AG04450 (cell line): ENCODE results near the gene CEP83. TPM values are rescaled to one million over a fixed set of nuclear protein-coding genes. Genes with fewer than 3 reads are reported as not detected.

Experiments used
- CTCF ChIA-PET: fragments of 300-600, 350-600 bp; formaldehyde crosslinking; extraction: SDS; loops from one replicate; lab custom pipeline; 2022; ENCODE audit warnings: antibody characterized with exemption, inconsistent platforms; lab: Charles Lee
- POLR2A ChIA-PET: fragments of 350-600 bp; formaldehyde crosslinking; extraction: SDS; loops from one replicate; lab custom pipeline; 2021; ENCODE audit warnings: antibody characterized with exemption, inconsistent platforms; lab: Yijun Ruan, JAX
- DNase-seq: peaks from one replicate; pipeline ENCODE4 v3.0.0-alpha.2; 2011; ENCODE audit warnings: low read depth, low spot score
- H3K27ac ChIP-seq: one replicate; pipeline ENCODE4 v1.5.1; 2012; ENCODE audit warnings: low read depth, low read length, control low read depth
- H3K27me3 ChIP-seq: one replicate; pipeline ENCODE4 v1.6.0; 2012; ENCODE audit warnings: low read length; ENCODE audit not compliant: control insufficient read depth, insufficient read depth
- H3K4me3 ChIP-seq: 2 replicates; pipeline ENCODE4 v1.5.1; 2011; ENCODE audit warnings: mild to moderate bottlenecking, low read depth, low read length, control low read depth
- H3K9me3 ChIP-seq: 2 replicates; pipeline ENCODE4 v1.5.1; 2012; ENCODE audit warnings: low read length; ENCODE audit not compliant: control insufficient read depth, insufficient read depth
- polyA plus RNA-seq: library from polyadenylated mRNA; depleted of rRNA; stranded (reverse); fragments of >200 nt; gene quantifications from 2 replicates; pipeline ENCODE4 v1.2.3, GENCODE V29; 2011
- TF ChIP-seq, protein P1 (sequence below): IDR thresholded peaks from 2 replicates; pipeline ENCODE4 v1.5.1; 2011; ENCODE audit warnings: low read depth, low read length, control low read depth, inconsistent platforms

Gene CEP83
- polyA plus RNA-seq, 1 experiment: 10.0 TPM

DNA sequence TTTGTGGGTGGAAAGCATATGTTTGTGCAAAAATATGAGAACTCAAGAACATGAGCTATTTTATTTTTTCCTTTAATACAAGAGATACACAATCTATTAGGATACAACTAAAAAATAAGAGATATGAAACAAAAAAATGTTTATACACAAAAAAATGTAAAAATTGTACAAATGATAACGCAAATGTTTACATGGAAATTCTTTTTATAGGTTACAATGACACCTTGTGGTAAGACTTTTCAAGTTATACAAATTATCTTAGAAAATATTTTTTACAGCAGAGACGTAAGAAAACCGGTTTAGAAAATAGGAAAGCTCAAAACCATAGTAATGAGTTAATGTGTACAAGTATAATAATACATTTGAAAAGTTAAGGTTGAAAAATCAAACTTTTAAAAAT, 25.5 kb downstream of the CEP83 start:
- DNase-seq: no peak
- Histone ChIP-seq H3K4me3 (no peak overlapping the region), H3K27me3 (no peaks in the 10 kb centered on the region), H3K27ac (no peak overlapping the region), H3K9me3 (peaks cover 8% of the 10 kb centered on the region)
- POLR2A ChIA-PET: interaction anchor here (0.7 kb wide), 1 partner anchor 294 kb away, joined by 3 read pairs; no protein-coding TSS in a partner anchor
- TF ChIP-seq, protein P1, sequence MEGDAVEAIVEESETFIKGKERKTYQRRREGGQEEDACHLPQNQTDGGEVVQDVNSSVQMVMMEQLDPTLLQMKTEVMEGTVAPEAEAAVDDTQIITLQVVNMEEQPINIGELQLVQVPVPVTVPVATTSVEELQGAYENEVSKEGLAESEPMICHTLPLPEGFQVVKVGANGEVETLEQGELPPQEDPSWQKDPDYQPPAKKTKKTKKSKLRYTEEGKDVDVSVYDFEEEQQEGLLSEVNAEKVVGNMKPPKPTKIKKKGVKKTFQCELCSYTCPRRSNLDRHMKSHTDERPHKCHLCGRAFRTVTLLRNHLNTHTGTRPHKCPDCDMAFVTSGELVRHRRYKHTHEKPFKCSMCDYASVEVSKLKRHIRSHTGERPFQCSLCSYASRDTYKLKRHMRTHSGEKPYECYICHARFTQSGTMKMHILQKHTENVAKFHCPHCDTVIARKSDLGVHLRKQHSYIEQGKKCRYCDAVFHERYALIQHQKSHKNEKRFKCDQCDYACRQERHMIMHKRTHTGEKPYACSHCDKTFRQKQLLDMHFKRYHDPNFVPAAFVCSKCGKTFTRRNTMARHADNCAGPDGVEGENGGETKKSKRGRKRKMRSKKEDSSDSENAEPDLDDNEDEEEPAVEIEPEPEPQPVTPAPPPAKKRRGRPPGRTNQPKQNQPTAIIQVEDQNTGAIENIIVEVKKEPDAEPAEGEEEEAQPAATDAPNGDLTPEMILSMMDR: no peak
- CTCF ChIA-PET: interaction anchor here (0.6 to 5.9 kb wide), 17 partner anchors 9 to 859 kb away, joined by 3 to 49 read pairs (median 5); no protein-coding TSS in a partner anchor

DNA sequence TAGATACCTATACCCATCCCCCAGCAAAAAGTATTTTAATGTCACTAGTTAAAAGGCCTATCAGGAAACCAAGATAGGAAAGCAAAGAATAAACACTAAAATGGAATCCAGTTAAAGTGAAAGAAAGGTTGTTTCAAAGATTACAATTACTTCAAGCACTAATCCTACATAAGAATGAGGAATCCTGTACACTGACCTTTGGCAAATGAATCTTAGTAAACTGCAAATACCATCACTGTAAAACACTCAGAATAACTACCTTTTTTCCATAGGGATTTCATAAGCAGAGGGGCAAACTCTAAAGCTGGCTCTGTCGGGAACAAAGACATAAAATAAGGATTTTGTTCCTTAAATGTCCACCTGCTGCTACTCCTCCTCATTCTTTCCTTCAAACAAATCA, 25.9 kb downstream of the CEP83 start:
- CTCF ChIA-PET: interaction anchor here (0.6 to 5.9 kb wide), 16 partner anchors 9 to 858 kb away, joined by 3 to 49 read pairs (median 5); no protein-coding TSS in a partner anchor
- no peak for DNase-seq

DNA sequence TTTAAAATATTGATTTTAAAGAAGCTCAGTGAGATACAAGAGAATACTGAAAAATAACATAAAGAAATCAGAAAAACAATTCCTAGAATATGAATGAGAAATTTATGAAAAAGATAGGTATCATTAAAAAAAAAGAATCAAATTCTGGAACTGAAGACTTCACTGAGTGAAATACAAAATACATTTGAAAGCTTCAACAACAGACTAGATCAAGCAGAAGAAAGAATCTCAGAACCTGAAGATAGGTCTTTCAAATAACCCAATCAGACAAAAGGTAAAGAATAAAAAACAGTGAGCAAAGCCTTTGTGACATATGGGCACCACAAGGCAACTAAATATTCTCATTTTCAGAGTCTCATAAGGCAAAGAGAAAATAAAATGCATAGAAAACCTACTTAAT, 29.4 kb downstream of the CEP83 start:
- no peak for DNase-seq
- TF ChIP-seq, protein P1: no peak
- Histone ChIP-seq H3K27me3 (no peaks in the 10 kb centered on the region), H3K27ac (no peak overlapping the region), H3K4me3 (no peak overlapping the region), H3K9me3 (peaks cover 8% of the 10 kb centered on the region)
- CTCF ChIA-PET: interaction anchor here (5.9 kb wide), 1 partner anchor 296 kb away, joined by 49 read pairs; no protein-coding TSS in a partner anchor
- POLR2A ChIA-PET: no interaction called here

More for the DNA sequence above, 25.9 kb downstream of the CEP83 start:
- POLR2A ChIA-PET: no interaction called here
- H3K9me3 ChIP-seq: peaks cover 8% of the 10 kb centered on the region
- TF ChIP-seq, protein P1: no peak
- H3K4me3 ChIP-seq: no peak overlapping the region
- H3K27me3 ChIP-seq: no peaks in the 10 kb centered on the region
- H3K27ac ChIP-seq: no peak overlapping the region

DNA sequence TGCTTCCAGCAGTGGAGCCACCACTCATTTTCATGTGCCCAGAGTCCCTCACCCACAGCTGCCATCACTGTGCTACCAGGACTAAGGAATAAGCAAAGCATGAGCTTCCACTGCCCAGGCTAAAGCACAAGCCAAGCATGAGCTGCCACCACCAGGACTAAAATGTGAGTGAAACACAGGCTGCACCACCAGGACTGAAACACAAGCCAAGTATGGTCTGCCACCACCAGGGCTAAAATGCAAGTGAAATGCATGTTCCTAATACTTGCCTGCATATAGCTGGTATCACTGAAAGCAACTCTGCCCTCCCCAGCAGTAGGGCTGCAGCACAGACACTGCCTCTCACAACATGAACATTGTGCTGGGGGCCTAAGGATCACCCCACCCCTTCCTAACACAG, 30.0 kb downstream of the CEP83 start:
- Histone ChIP-seq H3K9me3 (peaks cover 8% of the 10 kb centered on the region), H3K4me3 (no peak overlapping the region), H3K27ac (no peak overlapping the region), H3K27me3 (no peaks in the 10 kb centered on the region)
- ChIA-PET CTCF (interaction anchor here (0.8 to 1.0 kb wide), 2 partner anchors 288 to 295 kb away, joined by 3 read pairs; no protein-coding TSS in a partner anchor), POLR2A (no interaction called here)
- no peak for DNase-seq
- TF ChIP-seq, protein P1: no peak

DNA sequence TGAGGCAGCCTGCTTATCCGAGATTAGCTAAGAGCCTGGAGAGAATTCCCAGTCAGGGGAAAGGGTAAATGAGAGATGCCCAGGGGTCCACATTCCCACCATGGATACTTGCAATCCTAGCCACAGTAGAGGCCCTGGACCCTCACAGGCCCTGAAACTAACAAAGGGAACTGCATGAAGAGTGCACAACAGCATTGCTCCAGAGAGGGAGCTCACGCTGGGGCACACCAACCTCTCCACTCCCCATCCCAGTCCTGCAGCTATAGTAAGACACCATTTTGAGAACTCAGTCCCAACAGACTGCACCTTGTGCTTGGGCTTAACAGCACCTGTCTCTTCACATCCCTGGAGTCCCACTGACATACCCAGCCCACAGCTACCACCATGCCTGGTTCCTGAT, 30.5 kb downstream of the CEP83 start:
- no peaks in the 10 kb centered on the region for H3K27me3 ChIP-seq
- no peak overlapping the region for H3K4me3 ChIP-seq
- no peak overlapping the region for H3K27ac ChIP-seq
- peaks cover 8% of the 10 kb centered on the region for H3K9me3 ChIP-seq
- TF ChIP-seq, protein P1: no peak
- ChIA-PET CTCF (interaction anchor here (0.8 to 1.0 kb wide), 2 partner anchors 287 to 295 kb away, joined by 3 read pairs; no protein-coding TSS in a partner anchor), POLR2A (no interaction called here)
- DNase-seq: no peak
